OCI-LY3 (cell line): ENCODE measurements around the gene SPOCK1.

ENCODE experiments used
- H2AFZ ChIP-seq: fragments of 200-600, 300-600 bp; shearing (Covaris generic); 2 replicates; pipeline ENCODE4 v1.6.0; 2014; ENCODE audit warnings: antibody characterized with exemption, low read depth, low read length
- H3K27ac ChIP-seq: fragments of 200-600, 300-600 bp; sonication (generic); 2 replicates; pipeline ENCODE4 v1.5.1; 2014; ENCODE audit warnings: mild to moderate bottlenecking, low read length, moderate library complexity, mixed read lengths
- H3K27me3 ChIP-seq: fragments of 200-600, 300-600 bp; sonication (generic); 2 replicates; pipeline ENCODE4 v1.6.1; 2014; ENCODE audit warnings: low read depth, low read length, mixed read lengths
- H3K36me3 ChIP-seq: fragments of 200-600, 300-600 bp; sonication (generic); replicated peaks from 2 replicates; pipeline ENCODE3; 2014; ENCODE audit warnings: low read depth, low read length, mixed read lengths
- H3K4me1 ChIP-seq: fragments of 300-600, 200-600 bp; sonication (generic); 2 replicates; pipeline ENCODE4 v1.6.1; 2014; ENCODE audit warnings: low read length, mixed read lengths
- H3K4me2 ChIP-seq: fragments of 200-600, 300-600 bp; sonication (generic); 2 replicates; pipeline ENCODE4 v1.6.1; 2014; ENCODE audit warnings: low read length, mixed read lengths
- H3K4me3 ChIP-seq: fragments of 300-600, 200-600 bp; sonication (generic); 2 replicates; pipeline ENCODE4 v1.5.1; 2014; ENCODE audit warnings: antibody characterized with exemption, mild to moderate bottlenecking, low read length, moderate library complexity
- H3K79me2 ChIP-seq: fragments of 300-600, 200-600 bp; shearing (Covaris generic); 2 replicates; pipeline ENCODE4 v1.6.1; 2014; ENCODE audit warnings: mild to moderate bottlenecking, low read length, mixed read lengths
- H3K9ac ChIP-seq: fragments of 300-600, 200-600 bp; shearing (Covaris generic); 2 replicates; pipeline ENCODE4 v1.6.0; 2014; ENCODE audit warnings: mild to moderate bottlenecking, low read length, moderate library complexity
- H3K9me3 ChIP-seq: fragments of 200-600, 300-600 bp; shearing (Covaris generic); 2 replicates; pipeline ENCODE4 v1.6.1; 2014; ENCODE audit warnings: low read length, mixed read lengths; ENCODE audit not compliant: insufficient read depth
- H4K20me1 ChIP-seq: fragments of 200-600, 300-600 bp; sonication (generic); 2 replicates; pipeline ENCODE4 v1.6.1; 2016; ENCODE audit warnings: low read length, mixed read lengths; ENCODE audit not compliant: insufficient read depth
- CTCF ChIP-seq: fragments of 200-600, 300-600 bp; sonication (generic); IDR thresholded peaks from 2 replicates; pipeline ENCODE4 v1.5.1; 2014; ENCODE audit warnings: antibody characterized with exemption, low read length, low read depth
- EZH2phosphoT487 ChIP-seq: fragments of 200-600 bp; shearing (Covaris generic); IDR thresholded peaks from 2 replicates; pipeline ENCODE4 v1.6.1; 2018; ENCODE audit warnings: antibody characterized with exemption, mixed run types, low read depth

The SPOCK1 gene

GRCh38 chr5:137497396-137498290 lies 1.5 kb downstream of the SPOCK1 start:
- H3K4me2 ChIP-seq, result no peak overlapping the region
- no peaks in the 10 kb centered on the region for H3K27me3 ChIP-seq

GRCh38 chr5:137496919-137497318 lies 2.2 kb downstream of the SPOCK1 start:
- Histone ChIP-seq H3K4me1 (no peaks in the 10 kb centered on the region), H3K27me3 (no peaks in the 10 kb centered on the region), H3K9me3 (no peaks in the 10 kb centered on the region), H4K20me1 (no peaks in the 10 kb centered on the region), H3K79me2 (no peaks in the 10 kb centered on the region), H3K9ac (no peak overlapping the region), H3K27ac (no peak overlapping the region), H3K4me2 (no peak overlapping the region), H2AFZ (no peak overlapping the region), H3K4me3 (no peak overlapping the region), H3K36me3 (no peaks in the 10 kb centered on the region)
- TF ChIP-seq CTCF (no peak), EZH2phosphoT487 (no peak)

More at GRCh38 chr5:137497396-137498290, 1.5 kb downstream of the SPOCK1 start:
- Histone ChIP-seq H3K4me1 (no peaks in the 10 kb centered on the region), H3K27ac (no peak overlapping the region), H3K9ac (no peak overlapping the region), H3K4me3 (no peak overlapping the region), H3K36me3 (no peaks in the 10 kb centered on the region), H2AFZ (no peak overlapping the region), H4K20me1 (no peaks in the 10 kb centered on the region), H3K9me3 (no peaks in the 10 kb centered on the region), H3K79me2 (no peaks in the 10 kb centered on the region)
- TF ChIP-seq CTCF, result no peak
- no peak for TF ChIP-seq EZH2phosphoT487

GRCh38 chr5:137492331-137492730 lies 6.8 kb downstream of the SPOCK1 start:
- H3K36me3 ChIP-seq, result no peaks in the 10 kb centered on the region
- no peaks in the 10 kb centered on the region for H3K9me3 ChIP-seq
- no peaks in the 10 kb centered on the region for H3K27me3 ChIP-seq
- no peaks in the 10 kb centered on the region for H3K4me1 ChIP-seq
- no peak overlapping the region for H3K4me3 ChIP-seq
- no peak overlapping the region for H3K9ac ChIP-seq
- no peak overlapping the region for H3K27ac ChIP-seq
- no peak overlapping the region for H3K4me2 ChIP-seq
- H2AFZ ChIP-seq, result no peak overlapping the region
- H4K20me1 ChIP-seq, result no peaks in the 10 kb centered on the region
- TF ChIP-seq CTCF, result no peak
- TF ChIP-seq EZH2phosphoT487, result no peak
- H3K79me2 ChIP-seq, result no peaks in the 10 kb centered on the region

- Histone ChIP-seq H3K9me3 (no peaks in the 10 kb centered on the region), H3K4me3 (no peak overlapping the region), H2AFZ (no peak overlapping the region), H3K36me3 (no peaks in the 10 kb centered on the region), H3K27me3 (no peaks in the 10 kb centered on the region), H4K20me1 (no peaks in the 10 kb centered on the region), H3K27ac (no peak overlapping the region), H3K4me1 (no peaks in the 10 kb centered on the region), H3K4me2 (no peak overlapping the region), H3K9ac (no peak overlapping the region), H3K79me2 (no peaks in the 10 kb centered on the region)
- no peak for TF ChIP-seq CTCF
- no peak for TF ChIP-seq EZH2phosphoT487
Observed at GRCh38 chr5:137491121-137491520, 8.0 kb downstream of the SPOCK1 start.
